ENCODE measurements around the gene DENND1A. TPM values are rescaled to one million over a fixed set of nuclear protein-coding genes. Genes with fewer than 3 reads are reported as not detected.

Gene DENND1A
- total and polyA plus RNA-seq, 2 of the 13 experiments (the other 11 are each of a cell fraction or from before 2014, with no cell fraction given): 14.8 to 30.1 TPM

DNA sequence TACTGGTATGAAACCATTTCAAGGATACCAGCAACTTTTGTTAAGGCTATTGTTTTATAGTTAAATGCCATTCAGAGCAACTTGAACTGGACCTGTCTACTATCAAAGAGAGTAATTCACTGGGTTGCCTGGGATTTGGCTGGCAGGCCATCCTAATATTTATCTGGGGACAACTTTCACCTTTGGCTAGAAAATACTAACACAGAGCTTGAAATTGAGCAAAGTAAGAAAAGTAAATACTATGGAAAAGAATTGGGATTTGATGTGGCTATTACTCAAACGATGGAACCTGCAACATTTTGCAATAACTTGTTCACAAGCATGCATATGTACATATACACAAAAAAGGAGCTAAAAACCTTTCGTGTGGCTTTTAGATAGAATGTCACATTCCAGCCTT, 191.3 kb downstream of the DENND1A start:
- Histone ChIP-seq H3K9ac (ENCODE audit: insufficient read depth, low read depth, low read length) (no peak overlapping the region), H3K36me3 (replicated peaks in 1 of 2; ENCODE audit: control insufficient read depth in 1 of 2, insufficient read depth in 2 of 2, low read length in 2 of 2) (no peaks in the 10 kb centered on the region), H2AFZ (ENCODE audit: low read length) (no peak overlapping the region), H3K4me2 (ENCODE audit: low read depth, low read length) (no peak overlapping the region), H4K20me1 (ENCODE audit: insufficient read depth, low read length) (no peaks in the 10 kb centered on the region), H3K4me1 (ENCODE audit: insufficient read depth, low read length) (peaks cover 68% of the 10 kb centered on the region), H3K27ac (ENCODE audit: extremely low read length, insufficient read depth, low read length) (no peak overlapping the region), H3K79me2 (ENCODE audit: insufficient read depth, low read length) (peaks cover 3% of the 10 kb centered on the region), H3K27me3 (ENCODE audit: control insufficient read depth in 1 of 2, insufficient read depth in 2 of 2, low read length in 2 of 2) (no peaks in the 10 kb centered on the region), H3K9me3 (ENCODE audit: low read length) (no peaks in the 10 kb centered on the region), H3K4me3 (replicated peaks in 1 of 3; ENCODE audit: insufficient read depth in 1 of 3, low read depth in 2 of 3, low read length in 3 of 3) (no peak overlapping the region)
- BruUV-seq (replicated peaks): no TSS peak
- FAIRE-seq (peak; percentile 26), DNase-seq (ENCODE audit: low spot score) (peak; percentile 80), ATAC-seq (peak; percentile 17; the same call in 2 of the 3 replicates)
- WGBS (ENCODE audit: low lambda C conversion rate): 7% methylated on average over 2 of the region's 2 CpGs
- intact Hi-C loops (cut with micrococcal nuclease; ENCODE audit: unreplicated experiment): no loop called here
- in situ Hi-C loops (cut with HindIII; ENCODE audit: extremely low pct_ligation_motif_present, low pct_unique_long_range_greater_than_20kb): no loop called here
- ChIA-PET CTCF (ENCODE audit: low intra/inter-chr PET ratio, low total read pairs) (no interaction called here), POLR2A (no interaction called here)
- TF ChIP-seq KLF13 (CRISPR knock-in tag; IDR thresholded peaks at IDR 0.05) (no peak), HNF4A (CRISPR knock-in tag; IDR thresholded peaks at IDR 0.05) (peak; percentile 8; the same call in 1 of the 2 replicates), ZNF780A (CRISPR knock-in tag; IDR thresholded peaks at IDR 0.05) (no peak), RBM22 (optimal IDR thresholded peaks at IDR 0.05; ENCODE audit: low read length) (no peak), LCORL (IDR thresholded peaks at IDR 0.05) (no peak), LCORL (CRISPR knock-in tag; IDR thresholded peaks at IDR 0.05) (0 out of 2 replicates have a peak, but pooled peaks have one; percentile 18), NR2F6 (IDR thresholded peaks at IDR 0.05) (peak; percentile 68), NR2F6 (CRISPR knock-in tag; IDR thresholded peaks at IDR 0.05) (no peak; the same call in 1 of the 2 replicates), CBFB (CRISPR knock-in tag; IDR thresholded peaks at IDR 0.05) (peak; percentile 38; the same call in 1 of the 2 replicates), FOXP1 (IDR thresholded peaks at IDR 0.05) (no peak), FOXP1 (CRISPR knock-in tag; IDR thresholded peaks at IDR 0.05) (peak; percentile 33; the same call in 1 of the 2 replicates), NCOA2 (CRISPR knock-in tag; IDR thresholded peaks at IDR 0.05) (0 out of 2 replicates have a peak, but pooled peaks have one; percentile 28), EP300 (IDR thresholded peaks at IDR 0.05; ENCODE audit: low read depth in 2 of 2, low read length in 2 of 2) (peak in 1 of 2 experiments; percentile 68; a peak in 1 of 4 replicates), EP300 (CRISPR knock-in tag; IDR thresholded peaks at IDR 0.05; ENCODE audit: borderline replicate concordance) (no peak), FOXJ3 (CRISPR knock-in tag; IDR thresholded peaks at IDR 0.05; ENCODE audit: borderline replicate concordance) (0 out of 2 replicates have a peak, but pooled peaks have one; percentile 28), CREM (IDR thresholded peaks at IDR 0.05) (peak; percentile 43; the same call in 1 of the 2 replicates), CREM (CRISPR knock-in tag; IDR thresholded peaks at IDR 0.05) (no peak), CEBPB (IDR thresholded peaks at IDR 0.05; ENCODE audit: borderline replicate concordance, low read depth, low read length) (peak; percentile 77; the same call in 1 of the 2 replicates), CBX2 (IDR thresholded peaks at IDR 0.05; ENCODE audit: low read depth, low read length) (no peak), CBX2 (CRISPR knock-in tag; IDR thresholded peaks at IDR 0.05; ENCODE audit: low read depth) (no peak), FOXA3 (CRISPR knock-in tag; IDR thresholded peaks at IDR 0.05) (peak; percentile 66), TCF7L2 (IDR thresholded peaks at IDR 0.05; ENCODE audit: low read depth, low read length) (peak; percentile 46; the same call in 1 of the 2 replicates)
- TF ChIP-seq, protein P1, sequence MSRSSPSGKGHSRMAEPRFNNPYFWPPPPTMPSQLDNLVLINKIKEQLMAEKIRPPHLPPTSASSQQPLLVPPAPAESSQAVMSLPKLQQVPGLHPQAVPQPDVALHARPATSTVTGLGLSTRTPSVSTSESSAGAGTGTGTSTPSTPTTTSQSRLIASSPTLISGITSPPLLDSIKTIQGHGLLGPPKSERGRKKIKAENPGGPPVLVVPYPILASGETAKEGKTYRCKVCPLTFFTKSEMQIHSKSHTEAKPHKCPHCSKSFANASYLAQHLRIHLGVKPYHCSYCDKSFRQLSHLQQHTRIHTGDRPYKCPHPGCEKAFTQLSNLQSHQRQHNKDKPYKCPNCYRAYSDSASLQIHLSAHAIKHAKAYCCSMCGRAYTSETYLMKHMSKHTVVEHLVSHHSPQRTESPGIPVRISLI (CRISPR knock-in tag; IDR thresholded peaks at IDR 0.05; ENCODE audit: borderline replicate concordance): peak; percentile 21; the same call in 1 of the 2 replicates
- TF ChIP-seq, protein P2, sequence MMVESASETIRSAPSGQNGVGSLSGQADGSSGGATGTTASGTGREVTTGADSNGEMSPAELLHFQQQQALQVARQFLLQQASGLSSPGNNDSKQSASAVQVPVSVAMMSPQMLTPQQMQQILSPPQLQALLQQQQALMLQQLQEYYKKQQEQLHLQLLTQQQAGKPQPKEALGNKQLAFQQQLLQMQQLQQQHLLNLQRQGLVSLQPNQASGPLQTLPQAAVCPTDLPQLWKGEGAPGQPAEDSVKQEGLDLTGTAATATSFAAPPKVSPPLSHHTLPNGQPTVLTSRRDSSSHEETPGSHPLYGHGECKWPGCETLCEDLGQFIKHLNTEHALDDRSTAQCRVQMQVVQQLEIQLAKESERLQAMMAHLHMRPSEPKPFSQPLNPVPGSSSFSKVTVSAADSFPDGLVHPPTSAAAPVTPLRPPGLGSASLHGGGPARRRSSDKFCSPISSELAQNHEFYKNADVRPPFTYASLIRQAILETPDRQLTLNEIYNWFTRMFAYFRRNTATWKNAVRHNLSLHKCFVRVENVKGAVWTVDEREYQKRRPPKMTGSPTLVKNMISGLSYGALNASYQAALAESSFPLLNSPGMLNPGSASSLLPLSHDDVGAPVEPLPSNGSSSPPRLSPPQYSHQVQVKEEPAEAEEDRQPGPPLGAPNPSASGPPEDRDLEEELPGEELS (CRISPR knock-in tag; IDR thresholded peaks at IDR 0.05): peak; percentile 14; the same call in 1 of the 2 replicates
- TF ChIP-seq, protein P3, sequence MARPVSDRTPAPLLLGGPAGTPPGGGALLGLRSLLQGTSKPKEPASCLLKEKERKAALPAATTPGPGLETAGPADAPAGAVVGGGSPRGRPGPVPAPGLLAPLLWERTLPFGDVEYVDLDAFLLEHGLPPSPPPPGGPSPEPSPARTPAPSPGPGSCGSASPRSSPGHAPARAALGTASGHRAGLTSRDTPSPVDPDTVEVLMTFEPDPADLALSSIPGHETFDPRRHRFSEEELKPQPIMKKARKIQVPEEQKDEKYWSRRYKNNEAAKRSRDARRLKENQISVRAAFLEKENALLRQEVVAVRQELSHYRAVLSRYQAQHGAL (CRISPR knock-in tag; IDR thresholded peaks at IDR 0.05; ENCODE audit: not compliant biosample characterization): no peak
